Astrocyte (in vitro differentiated cells and primary cell): Measurements from ENCODE around the gene FKBP7.

Source experiments
- CTCF ChIP-seq: IDR thresholded peaks from 2 replicates; pipeline ENCODE4 v1.5.1; 2011; ENCODE audit warnings: low read depth, mild to moderate bottlenecking, inconsistent platforms, low read length, moderate library complexity; ENCODE audit not compliant: insufficient read depth
- EZH2 ChIP-seq: IDR thresholded peaks from 2 replicates; pipeline ENCODE4 v1.6.1; 2012; ENCODE audit warnings: mild to moderate bottlenecking, low read length, inconsistent platforms; ENCODE audit not compliant: insufficient read depth

GRCh38 chr2:178527592-178527991 lies 49.2 kb upstream of the FKBP7 start:
- TF ChIP-seq CTCF (no peak), EZH2 (no peak)
